BE2C (cell line): ENCODE data around the gene NLRC3.
"Not testable (repeated sequence)": the region's sequence is repeated elsewhere in the genome, so short reads cannot be mapped to it uniquely, and the experiment has no call there.

Experiments used
- DNase-seq: peaks from one replicate; pipeline ENCODE4 v3.0.0-alpha.2; 2020
- H3K27me3 ChIP-seq: fragments of 250-450 bp; sonication (Bioruptor Pico); 2 replicates; pipeline ENCODE4 v1.5.1; 2020; ENCODE audit warnings: mild to moderate bottlenecking
- H3K36me3 ChIP-seq: fragments of 250-450 bp; sonication (Bioruptor Pico); 2 replicates; pipeline ENCODE4 v1.5.1; 2020; ENCODE audit warnings: mild to moderate bottlenecking
- H3K4me1 ChIP-seq: fragments of 250-450 bp; sonication (Bioruptor Pico); 2 replicates; pipeline ENCODE4 v1.5.1; 2020
- H3K4me3 ChIP-seq: 2 replicates; pipeline ENCODE4 v1.5.1; 2011; ENCODE audit warnings: low read depth, low read length
- H3K9me3 ChIP-seq: fragments of 250-450 bp; sonication (Bioruptor Pico); 2 replicates; pipeline ENCODE4 v1.5.1; 2020
- CTCF ChIP-seq: IDR thresholded peaks from 2 replicates; pipeline ENCODE4 v1.5.1; 2012; ENCODE audit warnings: mild to moderate bottlenecking, low read depth, low read length

Gene NLRC3

GRCh38 chr16:3529175-3529574, 48.0 kb downstream of the NLRC3 start:
- no peaks in the 10 kb centered on the region for H3K9me3 ChIP-seq
- TF ChIP-seq CTCF: no peak
- H3K36me3 ChIP-seq: peaks cover 31% of the 10 kb centered on the region
- DNase-seq: no peak
- H3K27me3 ChIP-seq: no peaks in the 10 kb centered on the region
- H3K4me3 ChIP-seq: no peak overlapping the region
- no peaks in the 10 kb centered on the region for H3K4me1 ChIP-seq

- H3K4me1 ChIP-seq: no peaks in the 10 kb centered on the region
- H3K36me3 ChIP-seq: peaks cover 37% of the 10 kb centered on the region
- no peak for TF ChIP-seq CTCF
- no peak for DNase-seq
- no peaks in the 10 kb centered on the region for H3K9me3 ChIP-seq
- no peak overlapping the region for H3K4me3 ChIP-seq
- H3K27me3 ChIP-seq: no peaks in the 10 kb centered on the region
These were observed 48.8 kb downstream of the NLRC3 start for GRCh38 chr16:3528406-3528805.

- not testable (repeated sequence) for H3K27me3 ChIP-seq, H3K4me3 ChIP-seq, H3K4me1 ChIP-seq, H3K9me3 ChIP-seq
- peak; percentile 89 for DNase-seq
- peaks cover 44% of the 10 kb centered on the region for H3K36me3 ChIP-seq
- peak; percentile 74 for TF ChIP-seq CTCF
These were observed 49.9 kb downstream of the NLRC3 start for GRCh38 chr16:3527216-3527829.

GRCh38 chr16:3525951-3526350, 51.3 kb downstream of the NLRC3 start:
- H3K4me3 ChIP-seq: no peak overlapping the region
- peaks cover 41% of the 10 kb centered on the region for H3K36me3 ChIP-seq
- DNase-seq: no peak
- TF ChIP-seq CTCF: no peak
- H3K4me1 ChIP-seq: no peaks in the 10 kb centered on the region
- H3K27me3 ChIP-seq: no peaks in the 10 kb centered on the region
- H3K9me3 ChIP-seq: no peaks in the 10 kb centered on the region

GRCh38 chr16:3523281-3523680, 53.9 kb downstream of the NLRC3 start:
- peaks cover 36% of the 10 kb centered on the region for H3K36me3 ChIP-seq
- no peak overlapping the region for H3K4me3 ChIP-seq
- no peak for DNase-seq
- no peaks in the 10 kb centered on the region for H3K27me3 ChIP-seq
- H3K9me3 ChIP-seq: no peaks in the 10 kb centered on the region
- no peak for TF ChIP-seq CTCF
- no peaks in the 10 kb centered on the region for H3K4me1 ChIP-seq

- Histone ChIP-seq H3K9me3 (no peaks in the 10 kb centered on the region), H3K36me3 (peaks cover 33% of the 10 kb centered on the region)
- no peak for DNase-seq
These were observed 56.4 kb downstream of the NLRC3 start for GRCh38 chr16:3520841-3521240.

More at GRCh38 chr16:3520841-3521240, 56.4 kb downstream of the NLRC3 start:
- Histone ChIP-seq H3K4me1 (no peaks in the 10 kb centered on the region), H3K4me3 (no peak overlapping the region), H3K27me3 (no peaks in the 10 kb centered on the region)
- TF ChIP-seq CTCF: no peak
